ENCODE measurements around the gene CA5A. TPM values are rescaled to one million over a fixed set of nuclear protein-coding genes. Genes with fewer than 3 reads are reported as not detected.

CA5A gene
- total and polyA plus RNA-seq, 2 experiments from 2014 or later, result 1.0 to 1.9 TPM

GRCh38 chr16:87946596-87947347, 10.4 kb upstream of the CA5A start:
- DNase-seq (ENCODE audit: low spot score), result no peak
- peaks cover 2% of the 10 kb centered on the region for H3K79me2 ChIP-seq
- no peaks in the 10 kb centered on the region for H3K9me3 ChIP-seq (ENCODE audit: low read depth)
- no peaks in the 10 kb centered on the region for H3K9me2 ChIP-seq (replicated peaks; ENCODE audit: insufficient read depth)
- no peak overlapping the region for H3K4me2 ChIP-seq
- H2AFZ ChIP-seq, result no peak overlapping the region
- H3K27me3 ChIP-seq, result no peaks in the 10 kb centered on the region
- 90% methylated on average over 14 of the region's 14 CpGs for WGBS (ENCODE audit: low lambda C conversion rate, missing lambda C conversion rate)
- TF ChIP-seq, protein P1, sequence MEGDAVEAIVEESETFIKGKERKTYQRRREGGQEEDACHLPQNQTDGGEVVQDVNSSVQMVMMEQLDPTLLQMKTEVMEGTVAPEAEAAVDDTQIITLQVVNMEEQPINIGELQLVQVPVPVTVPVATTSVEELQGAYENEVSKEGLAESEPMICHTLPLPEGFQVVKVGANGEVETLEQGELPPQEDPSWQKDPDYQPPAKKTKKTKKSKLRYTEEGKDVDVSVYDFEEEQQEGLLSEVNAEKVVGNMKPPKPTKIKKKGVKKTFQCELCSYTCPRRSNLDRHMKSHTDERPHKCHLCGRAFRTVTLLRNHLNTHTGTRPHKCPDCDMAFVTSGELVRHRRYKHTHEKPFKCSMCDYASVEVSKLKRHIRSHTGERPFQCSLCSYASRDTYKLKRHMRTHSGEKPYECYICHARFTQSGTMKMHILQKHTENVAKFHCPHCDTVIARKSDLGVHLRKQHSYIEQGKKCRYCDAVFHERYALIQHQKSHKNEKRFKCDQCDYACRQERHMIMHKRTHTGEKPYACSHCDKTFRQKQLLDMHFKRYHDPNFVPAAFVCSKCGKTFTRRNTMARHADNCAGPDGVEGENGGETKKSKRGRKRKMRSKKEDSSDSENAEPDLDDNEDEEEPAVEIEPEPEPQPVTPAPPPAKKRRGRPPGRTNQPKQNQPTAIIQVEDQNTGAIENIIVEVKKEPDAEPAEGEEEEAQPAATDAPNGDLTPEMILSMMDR (IDR thresholded peaks at IDR 0.05; ENCODE audit: poor library complexity), result no peak
- no peak for TF ChIP-seq EZH2phosphoT487 (IDR thresholded peaks at IDR 0.05; ENCODE audit: low read depth, severe bottlenecking, unreplicated experiment)
- TF ChIP-seq EZH2 (IDR thresholded peaks at IDR 0.05; ENCODE audit: borderline replicate concordance), result no peak
- peaks cover 4% of the 10 kb centered on the region for H3K4me1 ChIP-seq (ENCODE audit: insufficient read depth)
- H3K27ac ChIP-seq, result peak overlapping the region; percentile 90
- no peak overlapping the region for H3K4me3 ChIP-seq
- H3K36me3 ChIP-seq (replicated peaks; ENCODE audit: insufficient read depth, low read depth), result no peaks in the 10 kb centered on the region
- H4K20me1 ChIP-seq (ENCODE audit: insufficient read depth, poor library complexity, severe bottlenecking), result no peaks in the 10 kb centered on the region

DNA sequence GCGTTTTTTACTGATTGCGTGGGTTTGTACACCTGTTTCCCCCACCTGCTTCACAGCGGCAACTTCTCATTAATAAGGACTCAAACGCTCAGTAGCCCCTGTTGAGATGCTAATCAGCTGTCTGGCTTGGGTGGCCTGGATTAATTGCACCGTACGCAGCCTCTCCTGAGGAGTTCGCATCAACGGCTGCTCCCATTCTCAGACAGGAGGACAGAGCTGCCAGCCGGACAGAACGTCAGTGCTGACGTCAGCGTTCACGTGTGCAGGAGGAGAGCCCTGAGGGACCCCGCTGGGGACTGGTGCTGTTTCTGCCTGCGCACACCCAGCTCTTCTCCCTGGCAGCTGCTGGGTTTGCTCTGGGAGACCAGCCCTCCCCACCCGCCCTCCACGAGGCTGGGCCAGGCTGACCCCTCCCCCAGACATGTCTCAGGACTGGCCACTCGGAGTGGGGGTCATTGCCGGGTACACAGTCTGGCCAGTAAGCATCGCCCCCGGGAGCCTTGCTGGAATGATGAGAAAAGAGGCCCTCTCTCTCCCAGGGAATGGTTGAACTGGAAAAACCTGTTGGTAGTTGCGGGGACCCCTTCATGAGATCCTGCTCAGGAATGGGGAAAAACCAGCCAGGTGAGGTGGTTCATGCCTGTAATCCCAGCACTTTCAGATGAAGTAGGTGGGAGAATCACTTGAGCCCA, 9.2 kb upstream of the CA5A start:
- H3K36me3 ChIP-seq (replicated peaks; ENCODE audit: insufficient read depth, low read depth), result no peaks in the 10 kb centered on the region
- 34% methylated on average over 22 of the region's 22 CpGs for WGBS (ENCODE audit: low lambda C conversion rate, missing lambda C conversion rate)
- no peaks in the 10 kb centered on the region for H3K79me2 ChIP-seq
- peaks cover 4% of the 10 kb centered on the region for H3K4me1 ChIP-seq (ENCODE audit: insufficient read depth)
- H3K4me2 ChIP-seq, result peak overlapping the region; percentile 69
- H3K27ac ChIP-seq, result peak overlapping the region; percentile 90
- no peaks in the 10 kb centered on the region for H3K27me3 ChIP-seq
- H4K20me1 ChIP-seq (ENCODE audit: insufficient read depth, poor library complexity, severe bottlenecking), result no peaks in the 10 kb centered on the region
- no peaks in the 10 kb centered on the region for H3K9me3 ChIP-seq (ENCODE audit: low read depth)
- TF ChIP-seq EZH2phosphoT487 (IDR thresholded peaks at IDR 0.05; ENCODE audit: low read depth, severe bottlenecking, unreplicated experiment) (no peak), EZH2 (IDR thresholded peaks at IDR 0.05; ENCODE audit: borderline replicate concordance) (no peak)
- TF ChIP-seq, protein P1 (IDR thresholded peaks at IDR 0.05; ENCODE audit: poor library complexity), result no peak
- DNase-seq (ENCODE audit: low spot score), result peak; percentile 91
- H3K9me2 ChIP-seq (replicated peaks; ENCODE audit: insufficient read depth), result no peaks in the 10 kb centered on the region
- H3K4me3 ChIP-seq, result no peak overlapping the region
- H2AFZ ChIP-seq, result peak overlapping the region; percentile 9

DNA sequence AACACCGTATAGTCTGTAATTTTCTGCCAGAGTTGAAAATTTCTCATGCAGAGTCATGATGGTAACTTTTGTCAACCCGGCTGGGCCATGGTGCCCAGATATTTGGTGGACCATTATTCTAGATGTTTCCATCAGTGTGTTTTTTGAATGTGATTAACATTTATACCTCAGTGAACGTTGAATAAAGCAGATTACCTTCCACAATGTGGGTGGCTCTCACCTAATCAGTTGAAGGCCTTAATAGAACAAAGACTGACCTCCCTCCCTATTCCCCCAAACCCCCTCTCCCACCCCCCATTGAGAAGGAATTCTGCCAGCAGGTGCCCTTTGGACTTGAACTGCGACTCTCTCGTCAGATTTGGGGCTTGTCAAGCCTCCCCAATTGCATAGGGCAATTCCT, 6.4 kb upstream of the CA5A start:
- 80% methylated on average over 5 of the region's 5 CpGs for WGBS (ENCODE audit: low lambda C conversion rate, missing lambda C conversion rate)
- Histone ChIP-seq H3K79me2 (no peaks in the 10 kb centered on the region), H3K27me3 (no peaks in the 10 kb centered on the region), H3K9me3 (ENCODE audit: low read depth) (no peaks in the 10 kb centered on the region), H3K36me3 (replicated peaks; ENCODE audit: insufficient read depth, low read depth) (no peaks in the 10 kb centered on the region), H3K4me1 (ENCODE audit: insufficient read depth) (peaks cover 4% of the 10 kb centered on the region), H4K20me1 (ENCODE audit: insufficient read depth, poor library complexity, severe bottlenecking) (no peaks in the 10 kb centered on the region), H2AFZ (no peak overlapping the region), H3K4me3 (no peak overlapping the region), H3K4me2 (no peak overlapping the region), H3K27ac (no peak overlapping the region), H3K9me2 (replicated peaks; ENCODE audit: insufficient read depth) (no peaks in the 10 kb centered on the region)
- TF ChIP-seq EZH2 (IDR thresholded peaks at IDR 0.05; ENCODE audit: borderline replicate concordance) (no peak), EZH2phosphoT487 (IDR thresholded peaks at IDR 0.05; ENCODE audit: low read depth, severe bottlenecking, unreplicated experiment) (no peak)
- TF ChIP-seq, protein P1 (IDR thresholded peaks at IDR 0.05; ENCODE audit: poor library complexity), result no peak
- no peak for DNase-seq (ENCODE audit: low spot score)
